Measurements from ENCODE around the gene EI24. TPM values are rescaled to one million over a fixed set of nuclear protein-coding genes. Genes with fewer than 3 reads are reported as not detected.
"Not testable (repeated sequence)": the region's sequence is repeated elsewhere in the genome, so short reads cannot be mapped to it uniquely, and the experiment has no call there.

The EI24 gene
- total and polyA plus RNA-seq, 7 donors: 46.2 to 109 (median 76.2) TPM

GRCh38 chr11:125535585-125535984 is 33.7 kb upstream of the EI24 start:
- WGBS, 2 donors: 33 to 57% methylated on average over 1 of the region's 1 CpG
- TF ChIP-seq EP300 (IDR thresholded peaks at IDR 0.05): no peak
- H3K27me3 ChIP-seq: no peaks in the 10 kb centered on the region
- no peaks in the 10 kb centered on the region for H3K4me1 ChIP-seq
- no peaks in the 10 kb centered on the region for H3K9me3 ChIP-seq
- DNase-seq: no peak
- H3K27ac ChIP-seq: no peak overlapping the region
- no peak overlapping the region for H3K4me3 ChIP-seq
- no peaks in the 10 kb centered on the region for H3K36me3 ChIP-seq
- intact Hi-C loops (cut with DNase I): no loop called here

- 67 to 80% methylated on average over 10 to 11 of the region's 19 CpGs for WGBS, 2 donors
- intact Hi-C loops (cut with DNase I); H3K36me3 ChIP-seq: not testable (repeated sequence)
Measured at GRCh38 chr11:125536834-125537233, 32.4 kb upstream of the EI24 start.

GRCh38 chr11:125542709-125543108 is 26.6 kb upstream of the EI24 start:
- Histone ChIP-seq H3K27me3 (no peaks in the 10 kb centered on the region), H3K4me3 (no peak overlapping the region)
- no peak for DNase-seq

More at GRCh38 chr11:125536834-125537233, 32.4 kb upstream of the EI24 start:
- H3K27me3 ChIP-seq, DNase-seq, H3K4me3 ChIP-seq, H3K27ac ChIP-seq, H3K4me1 ChIP-seq, H3K9me3 ChIP-seq: not testable (repeated sequence)

GRCh38 chr11:125550780-125551179 is 18.5 kb upstream of the EI24 start:
- Histone ChIP-seq H3K9me3 (peaks cover 0 to 23% (median 4%) of the 10 kb centered on the region in 4 donors), H3K4me1 (no peaks in the 10 kb centered on the region), H3K27ac (no peak overlapping the region), H3K27me3 (no peaks in the 10 kb centered on the region), H3K4me3 (no peak overlapping the region), H3K36me3 (no peaks in the 10 kb centered on the region)
- WGBS, 2 donors: 92 to 94% methylated on average over 1 of the region's 1 CpG
- DNase-seq: no peak
- TF ChIP-seq EP300 (IDR thresholded peaks at IDR 0.05) (no peak), CTCF (IDR thresholded peaks at IDR 0.05) (no peak), POLR2AphosphoS5 (IDR thresholded peaks at IDR 0.05) (no peak), POLR2A (IDR thresholded peaks at IDR 0.05) (no peak)
- intact Hi-C loops (cut with DNase I): no loop called here

More at GRCh38 chr11:125542709-125543108, 26.6 kb upstream of the EI24 start:
- no peak overlapping the region for H3K27ac ChIP-seq
- peaks cover 0 to 4% (median 0%) of the 10 kb centered on the region in 4 donors for H3K9me3 ChIP-seq
- TF ChIP-seq EP300 (IDR thresholded peaks at IDR 0.05) (no peak), POLR2AphosphoS5 (IDR thresholded peaks at IDR 0.05) (no peak), CTCF (IDR thresholded peaks at IDR 0.05) (no peak), POLR2A (IDR thresholded peaks at IDR 0.05) (no peak)
- H3K36me3 ChIP-seq: no peaks in the 10 kb centered on the region
- H3K4me1 ChIP-seq: no peaks in the 10 kb centered on the region
- intact Hi-C loops (cut with DNase I): no loop called here

- H3K27ac ChIP-seq: no peak overlapping the region
- H3K4me3 ChIP-seq: no peak overlapping the region
- intact Hi-C loops (cut with DNase I): no loop called here
- TF ChIP-seq POLR2A (IDR thresholded peaks at IDR 0.05) (no peak), CTCF (IDR thresholded peaks at IDR 0.05) (no peak), POLR2AphosphoS5 (IDR thresholded peaks at IDR 0.05) (no peak), EP300 (IDR thresholded peaks at IDR 0.05) (no peak)
- WGBS, 2 donors: 13 to 59% methylated on average over 1 of the region's 1 CpG
- H3K36me3 ChIP-seq: no peaks in the 10 kb centered on the region
- H3K4me1 ChIP-seq: no peaks in the 10 kb centered on the region
- DNase-seq: no peak
- H3K9me3 ChIP-seq: peaks cover 0 to 23% (median 4%) of the 10 kb centered on the region in 4 donors
- no peaks in the 10 kb centered on the region for H3K27me3 ChIP-seq
Measured at GRCh38 chr11:125551835-125552342, 17.4 kb upstream of the EI24 start.

GRCh38 chr11:125552927-125553326 is 16.4 kb upstream of the EI24 start:
- no peaks in the 10 kb centered on the region for H3K4me1 ChIP-seq
- no peak for DNase-seq
- 94% methylated on average over 2 of the region's 2 CpGs for WGBS, 2 donors
- no peaks in the 10 kb centered on the region for H3K36me3 ChIP-seq
- no peak overlapping the region for H3K4me3 ChIP-seq
- H3K27me3 ChIP-seq: no peaks in the 10 kb centered on the region
- H3K27ac ChIP-seq: no peak overlapping the region
- peaks cover 0 to 23% (median 4%) of the 10 kb centered on the region in 4 donors for H3K9me3 ChIP-seq
- TF ChIP-seq POLR2A (IDR thresholded peaks at IDR 0.05): no peak
- TF ChIP-seq POLR2AphosphoS5 (IDR thresholded peaks at IDR 0.05): no peak
- TF ChIP-seq EP300 (IDR thresholded peaks at IDR 0.05): no peak
- no peak for TF ChIP-seq CTCF (IDR thresholded peaks at IDR 0.05)
- intact Hi-C loops (cut with DNase I): no loop called here
